HL-60/S4 (cell line): Measurements from ENCODE around the gene LYSET.

Source experiments
- in situ Hi-C: fragments of 300-500 bp; cut with MboI; formaldehyde crosslinking; loops from 2 replicates; pipeline ENCODE4 v1.14.3; 2022; ENCODE audit warnings: low sequenced_read_pairs

The LYSET gene

GRCh38 chr14:93214598-93214997 lies 29.5 kb downstream of the LYSET start:
- in situ Hi-C loops = no loop called here

- in situ Hi-C loops = no loop called here
Measured at GRCh38 chr14:93219103-93219726, 34.1 kb downstream of the LYSET start.

- in situ Hi-C loops = no loop called here
Measured at GRCh38 chr14:93220509-93220908, 35.4 kb downstream of the LYSET start.

GRCh38 chr14:93223565-93223964 lies 38.4 kb downstream of the LYSET start:
- in situ Hi-C loops = no loop called here

GRCh38 chr14:93228550-93228949 lies 43.4 kb downstream of the LYSET start:
- in situ Hi-C loops = loop anchor here (25.0 kb wide), 1 partner anchor 309 kb away; no protein-coding TSS in a partner anchor

- in situ Hi-C loops = loop anchor here (25.0 kb wide), 1 partner anchor 307 kb away; no protein-coding TSS in a partner anchor
Measured at GRCh38 chr14:93230539-93230938, 45.4 kb downstream of the LYSET start.

DNA sequence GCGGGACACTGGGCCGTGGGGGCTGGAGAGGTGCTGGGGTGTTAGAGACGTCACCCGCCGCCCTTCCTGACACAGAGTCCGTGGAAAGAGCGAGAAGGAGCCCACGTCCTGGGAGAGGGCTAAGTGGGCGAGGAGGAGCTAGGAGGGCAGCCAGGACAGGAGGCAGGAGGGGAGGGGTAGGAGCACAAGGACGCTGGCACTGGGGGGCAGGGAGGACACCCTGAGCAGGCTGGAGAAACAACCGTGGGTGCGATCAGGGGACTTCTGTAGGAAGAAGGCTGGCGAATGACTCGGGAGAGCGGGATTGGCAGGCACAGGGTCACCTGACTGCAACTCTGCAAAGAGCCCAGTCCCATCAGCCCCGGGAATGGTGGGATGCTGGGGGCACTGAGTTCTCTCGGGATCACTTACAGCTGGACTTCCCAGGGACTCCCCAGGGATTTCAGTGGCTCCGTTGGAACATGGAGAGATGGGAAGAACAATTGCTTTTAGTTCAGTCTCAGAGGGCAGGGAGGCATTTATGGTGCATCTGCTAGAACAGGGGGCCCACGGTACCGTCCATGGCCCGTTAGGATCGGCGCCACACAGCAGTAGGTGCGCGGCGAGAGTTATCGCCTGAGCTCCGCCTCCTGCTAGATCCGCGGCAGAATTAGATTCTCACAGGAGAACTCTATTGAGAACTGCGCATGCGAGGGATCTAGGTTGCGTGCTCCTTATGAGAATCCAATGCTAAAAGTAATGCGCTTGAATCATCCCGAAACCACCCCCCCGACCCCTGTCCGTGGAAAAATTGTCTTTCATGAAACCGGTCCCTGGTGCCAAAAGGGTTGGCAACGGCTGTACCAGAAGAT lies 46.2 kb downstream of the LYSET start:
- in situ Hi-C loops = loop anchor here (25.0 kb wide), 1 partner anchor 306 kb away; no protein-coding TSS in a partner anchor

DNA sequence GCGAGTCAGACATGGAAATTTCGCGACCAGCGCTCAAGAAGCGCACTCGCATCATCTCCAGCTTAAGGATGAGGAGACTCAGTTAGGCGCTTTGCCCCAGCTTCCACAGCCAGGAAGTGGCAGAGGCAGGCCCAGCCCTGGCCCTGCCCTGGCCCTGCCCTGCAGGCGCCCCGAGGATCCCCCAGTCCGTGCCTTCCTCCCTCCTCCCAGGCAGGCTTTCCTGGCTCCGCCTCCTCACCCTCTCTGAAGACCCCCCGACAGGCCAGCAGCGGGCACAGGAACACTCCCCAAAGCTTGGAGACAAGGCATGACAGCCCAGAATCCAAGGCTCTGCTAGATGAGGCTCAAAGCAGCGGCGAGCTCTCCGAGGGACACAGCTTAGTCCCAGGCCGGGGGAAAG lies 47.0 kb downstream of the LYSET start:
- in situ Hi-C loops = loop anchor here (25.0 kb wide), 1 partner anchor 305 kb away; no protein-coding TSS in a partner anchor

DNA sequence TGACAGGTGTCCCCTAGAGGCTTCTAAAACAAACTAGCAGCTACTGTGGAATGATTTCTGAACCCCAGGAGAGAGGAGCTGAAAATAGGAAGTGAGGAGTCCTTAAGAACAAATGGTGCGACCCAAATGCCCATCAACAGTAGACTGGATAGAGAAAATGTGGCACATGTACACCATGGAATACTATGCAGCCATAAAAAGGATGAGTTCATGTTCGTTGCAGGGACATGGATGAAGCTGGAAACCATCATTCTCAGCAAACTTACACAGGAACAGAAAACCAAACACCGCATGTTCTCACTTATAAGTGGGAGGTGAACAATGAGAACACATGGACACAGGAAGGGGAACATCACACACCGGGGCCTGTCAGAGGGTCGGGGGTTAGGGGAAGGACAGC lies 48.0 kb downstream of the LYSET start:
- in situ Hi-C loops = loop anchor here (25.0 kb wide), 1 partner anchor 304 kb away; no protein-coding TSS in a partner anchor

DNA sequence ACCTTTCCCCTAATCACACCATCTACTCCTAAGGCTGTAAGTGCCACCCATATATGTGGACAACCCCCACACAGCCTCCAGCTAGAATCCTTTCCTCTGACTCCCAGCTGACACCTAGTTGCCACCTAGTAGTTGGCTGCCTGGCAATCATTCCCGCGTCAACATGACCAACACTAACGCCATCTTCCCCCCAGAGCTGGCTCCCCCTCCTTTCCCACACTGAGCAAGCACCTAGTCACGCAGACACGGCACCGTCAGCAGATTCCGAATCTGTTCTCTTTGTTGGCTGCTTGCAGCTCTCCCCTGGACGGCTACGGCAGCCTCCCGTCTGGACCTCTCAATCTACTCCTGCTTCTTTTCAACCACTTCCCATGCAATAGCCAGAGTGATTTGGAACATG lies 49.7 kb downstream of the LYSET start:
- in situ Hi-C loops = loop anchor here (25.0 kb wide), 1 partner anchor 303 kb away; no protein-coding TSS in a partner anchor
